PC-3 (cell line): ENCODE data around the gene SCARB1. TPM values are rescaled to one million over a fixed set of nuclear protein-coding genes. Genes with fewer than 3 reads are reported as not detected.

Experiments
- ATAC-seq: fragments of 200-7000 bp; cut with Tn5 transposase; 2 replicates; pipeline ENCODE4 v1.9.1; 2020; ENCODE audit warnings: mild to moderate bottlenecking, moderate library complexity
- BruUV-seq: library from RNA; stranded (reverse); fragments of 400-500 nt; replicated peaks from 2 replicates; lab custom pipeline; 2021; lab: Mats Ljungman, UMichigan
- CTCF ChIA-PET: fragments of 300-600 bp; sonication (Branson Sonifier 250); formaldehyde crosslinking; loops from one replicate; lab custom pipeline; 2022; ENCODE audit warnings: antibody characterized with exemption; lab: Charles Lee
- POLR2A ChIA-PET: fragments of 300-600 bp; sonication (Branson Sonifier 250); formaldehyde crosslinking; loops from one replicate; lab custom pipeline; 2022; ENCODE audit warnings: antibody characterized with exemption; ENCODE audit not compliant: unreplicated experiment; lab: Charles Lee
- DNase-seq: peaks from one replicate; pipeline ENCODE4 v3.0.0-alpha.2; 2015
- H2AFZ ChIP-seq: fragments of 300-600 bp; sonication (generic); 2 replicates; pipeline ENCODE4 v1.6.0; 2016; ENCODE audit warnings: antibody characterized with exemption, low read length
- H3F3A ChIP-seq: fragments of 300-600 bp; sonication (generic); one replicate; pipeline ENCODE4 v1.6.0; 2017; ENCODE audit warnings: antibody characterized with exemption, low read length, control low read depth, mild to moderate bottlenecking; ENCODE audit not compliant: unreplicated experiment
- H3K27ac ChIP-seq: fragments of 300-600 bp; sonication (generic); 2 replicates; pipeline ENCODE4 v1.5.1; 2016; ENCODE audit warnings: mild to moderate bottlenecking, low read length
- H3K27me3 ChIP-seq: fragments of 300-600 bp; sonication (generic); 2 replicates; pipeline ENCODE4 v1.6.1; 2016; ENCODE audit warnings: low read length, mixed read lengths
- H3K36me3 ChIP-seq: fragments of 300-600 bp; sonication (generic); 2 replicates; pipeline ENCODE4 v1.6.1; 2016; ENCODE audit warnings: low read depth, mixed run types, low read length, mixed read lengths
- H3K4me1 ChIP-seq: fragments of 300-600 bp; sonication (generic); 2 replicates; pipeline ENCODE4 v1.5.1; 2016; ENCODE audit warnings: low read length; ENCODE audit not compliant: insufficient read depth
- H3K4me2 ChIP-seq: fragments of 300-600 bp; sonication (generic); 2 replicates; pipeline ENCODE4 v1.6.0; 2016; ENCODE audit warnings: low read length
- H3K4me3 ChIP-seq: fragments of 300-600 bp; sonication (generic); 2 replicates; pipeline ENCODE4 v1.5.1; 2016; ENCODE audit warnings: mild to moderate bottlenecking, low read length, mixed read lengths
- H3K79me2 ChIP-seq: fragments of 300-600 bp; sonication (generic); 2 replicates; pipeline ENCODE4 v1.6.1; 2017; ENCODE audit warnings: low read length, mixed read lengths
- H3K9ac ChIP-seq: fragments of 300-600 bp; sonication (generic); 2 replicates; pipeline ENCODE4 v1.6.0; 2016; ENCODE audit warnings: mild to moderate bottlenecking, low read length
- H3K9me2 ChIP-seq: fragments of 300-600 bp; sonication (generic); replicated peaks from 2 replicates; pipeline ENCODE4 v1.6.1; 2016; ENCODE audit warnings: mixed run types, low read length, mixed read lengths
- H3K9me3 ChIP-seq: fragments of 300-600 bp; sonication (generic); 2 replicates; pipeline ENCODE4 v1.6.1; 2016; ENCODE audit warnings: low read length, mixed read lengths
- H4K20me1 ChIP-seq: fragments of 300-600 bp; sonication (generic); 2 replicates; pipeline ENCODE4 v1.6.1; 2016; ENCODE audit warnings: low read length, mixed read lengths
- CTCF ChIP-seq: fragments of 300-600 bp; sonication (generic); conservative IDR thresholded peaks from 2 replicates; pipeline ENCODE4 v1.5.1; 2017; ENCODE audit warnings: antibody characterized with exemption, low read depth, mild to moderate bottlenecking, low read length
- EZH2 ChIP-seq: fragments of 300-600 bp; sonication (generic); IDR thresholded peaks from one replicate; pipeline ENCODE4 v1.6.1; 2017; ENCODE audit warnings: antibody characterized with exemption, mild to moderate bottlenecking, low read length; ENCODE audit not compliant: unreplicated experiment
- EZH2phosphoT487 ChIP-seq: fragments of 300-600 bp; sonication (generic); IDR thresholded peaks from 2 replicates; pipeline ENCODE4 v1.6.1; 2018; ENCODE audit warnings: mild to moderate bottlenecking, antibody characterized with exemption, low read length, borderline replicate concordance
- intact Hi-C: fragments of 100-400 bp; cut with micrococcal nuclease; formaldehyde crosslinking; loops from 2 replicates; pipeline ENCODE4 v1.9.0; 2023
- total RNA-seq: library from RNA; depleted of rRNA; stranded (reverse); fragments of >200 nt; gene quantifications from 2 replicates; pipeline ENCODE4 v1.2.3, GENCODE V29; 2014

The SCARB1 gene
- total RNA-seq, 1 experiment from 2014 or later: 79.1 TPM

GRCh38 chr12:124910561-124911478, 47.2 kb upstream of the SCARB1 start:
- DNase-seq: peak; percentile 20
- H2AFZ ChIP-seq: no peak overlapping the region
- peak overlapping the region; percentile 68 for H3K4me2 ChIP-seq
- H3K36me3 ChIP-seq: peaks cover 29% of the 10 kb centered on the region
- peaks cover 26% of the 10 kb centered on the region for H3K4me1 ChIP-seq
- no peaks in the 10 kb centered on the region for H3K27me3 ChIP-seq
- TF ChIP-seq EZH2 (no peak), EZH2phosphoT487 (no peak), CTCF (no peak)
- H3F3A ChIP-seq: peaks cover 38% of the 10 kb centered on the region
- H4K20me1 ChIP-seq: peaks cover 45% of the 10 kb centered on the region
- H3K9me3 ChIP-seq: no peaks in the 10 kb centered on the region
- BruUV-seq: no TSS peak
- no peak overlapping the region for H3K9ac ChIP-seq
- ChIA-PET CTCF (no interaction called here), POLR2A (interaction anchor here (0.5 to 1.5 kb wide), 3 partner anchors 27 to 73 kb away, joined by 4 to 10 read pairs (median 7); no protein-coding TSS in a partner anchor)
- intact Hi-C loops: no loop called here
- H3K9me2 ChIP-seq: no peaks in the 10 kb centered on the region
- ATAC-seq: no peak
- H3K79me2 ChIP-seq: peaks cover 54% of the 10 kb centered on the region
- H3K4me3 ChIP-seq: peak overlapping the region; percentile 59
- no peak overlapping the region for H3K27ac ChIP-seq

GRCh38 chr12:124909831-124910560, 46.3 kb upstream of the SCARB1 start:
- CTCF ChIA-PET: interaction anchor here (0.8 kb wide), 1 partner anchor 30 kb away, joined by 4 read pairs; no protein-coding TSS in a partner anchor
- peak overlapping the region; percentile 59 for H3K4me3 ChIP-seq

More at GRCh38 chr12:124909831-124910560, 46.3 kb upstream of the SCARB1 start:
- peak; percentile 7 for ATAC-seq
- H3F3A ChIP-seq: peaks cover 35% of the 10 kb centered on the region
- intact Hi-C loops: no loop called here
- peak overlapping the region; percentile 68 for H3K4me2 ChIP-seq
- H3K79me2 ChIP-seq: peaks cover 45% of the 10 kb centered on the region
- no peak overlapping the region for H3K9ac ChIP-seq
- no peaks in the 10 kb centered on the region for H3K9me3 ChIP-seq
- H4K20me1 ChIP-seq: peaks cover 45% of the 10 kb centered on the region
- no peaks in the 10 kb centered on the region for H3K9me2 ChIP-seq
- TF ChIP-seq CTCF (no peak), EZH2 (no peak), EZH2phosphoT487 (no peak)
- no TSS peak for BruUV-seq
- no peaks in the 10 kb centered on the region for H3K27me3 ChIP-seq
- DNase-seq: peak; percentile 23
- no peak overlapping the region for H2AFZ ChIP-seq
- no peak overlapping the region for H3K27ac ChIP-seq
- POLR2A ChIA-PET: interaction anchor here (1.0 to 1.5 kb wide), 2 partner anchors 10 to 30 kb away, joined by 6 to 10 read pairs; no protein-coding TSS in a partner anchor
- H3K36me3 ChIP-seq: peaks cover 29% of the 10 kb centered on the region
- peaks cover 24% of the 10 kb centered on the region for H3K4me1 ChIP-seq
